MG63 (cell line): ENCODE data around the gene TENM3. TPM values are rescaled to one million over a fixed set of nuclear protein-coding genes. Genes with fewer than 3 reads are reported as not detected.

Experiments
- DNase-seq: peaks from one replicate; pipeline ENCODE4 v3.0.0-alpha.2; 2020
- H3K27me3 ChIP-seq: fragments of 250-450 bp; sonication (Bioruptor Pico); 2 replicates; pipeline ENCODE4 v1.5.1; 2020; ENCODE audit warnings: mild to moderate bottlenecking, moderate library complexity
- H3K36me3 ChIP-seq: fragments of 250-450 bp; sonication (Bioruptor Pico); 2 replicates; pipeline ENCODE4 v1.5.1; 2020; ENCODE audit warnings: mild to moderate bottlenecking, moderate library complexity
- H3K4me3 ChIP-seq: fragments of 250-450 bp; sonication (Bioruptor Pico); 2 replicates; pipeline ENCODE4 v1.5.1; 2020; ENCODE audit warnings: mild to moderate bottlenecking, moderate library complexity
- H3K9me3 ChIP-seq: fragments of 250-450 bp; sonication (Bioruptor Pico); 2 replicates; pipeline ENCODE4 v1.5.1; 2020; ENCODE audit warnings: mild to moderate bottlenecking, moderate library complexity
- total RNA-seq: library from RNA; depleted of rRNA; stranded (reverse); fragments of >200 nt; shearing (Covaris generic); gene quantifications from 2 replicates; pipeline ENCODE4 v1.2.3, GENCODE V29; 2014; ENCODE audit warnings: low replicate concordance

The TENM3 gene
- total RNA-seq, 1 experiment from 2014 or later = 0.10 TPM

GRCh38 chr4:182688081-182688480 lies 444.9 kb downstream of the TENM3 start:
- Histone ChIP-seq H3K36me3 (no peaks in the 10 kb centered on the region), H3K9me3 (no peaks in the 10 kb centered on the region), H3K27me3 (no peaks in the 10 kb centered on the region), H3K4me3 (no peak overlapping the region)
- no peak for DNase-seq

- no peak for DNase-seq
- H3K27me3 ChIP-seq = no peaks in the 10 kb centered on the region
- H3K36me3 ChIP-seq = no peaks in the 10 kb centered on the region
- no peaks in the 10 kb centered on the region for H3K9me3 ChIP-seq
- no peak overlapping the region for H3K4me3 ChIP-seq
Measured at GRCh38 chr4:182694551-182694950, 451.3 kb downstream of the TENM3 start.

- no peak for DNase-seq
- Histone ChIP-seq H3K4me3 (no peak overlapping the region), H3K27me3 (no peaks in the 10 kb centered on the region), H3K9me3 (no peaks in the 10 kb centered on the region), H3K36me3 (no peaks in the 10 kb centered on the region)
Measured at GRCh38 chr4:182695009-182695408, 451.8 kb downstream of the TENM3 start.

GRCh38 chr4:182695842-182696241 lies 452.6 kb downstream of the TENM3 start:
- no peak overlapping the region for H3K4me3 ChIP-seq
- H3K27me3 ChIP-seq = no peaks in the 10 kb centered on the region
- H3K9me3 ChIP-seq = no peaks in the 10 kb centered on the region
- H3K36me3 ChIP-seq = no peaks in the 10 kb centered on the region
- no peak for DNase-seq

GRCh38 chr4:182697094-182697493 lies 453.9 kb downstream of the TENM3 start:
- Histone ChIP-seq H3K4me3 (no peak overlapping the region), H3K27me3 (no peaks in the 10 kb centered on the region), H3K36me3 (no peaks in the 10 kb centered on the region), H3K9me3 (no peaks in the 10 kb centered on the region)
- DNase-seq = no peak

- DNase-seq = no peak
- no peaks in the 10 kb centered on the region for H3K9me3 ChIP-seq
- H3K4me3 ChIP-seq = no peak overlapping the region
- H3K27me3 ChIP-seq = no peaks in the 10 kb centered on the region
- no peaks in the 10 kb centered on the region for H3K36me3 ChIP-seq
Measured at GRCh38 chr4:182698212-182698611, 455.0 kb downstream of the TENM3 start.

- DNase-seq = no peak
- H3K27me3 ChIP-seq = no peaks in the 10 kb centered on the region
Measured at GRCh38 chr4:182699201-182699600, 456.0 kb downstream of the TENM3 start.

GRCh38 chr4:182699795-182700194 lies 456.6 kb downstream of the TENM3 start:
- Histone ChIP-seq H3K27me3 (no peaks in the 10 kb centered on the region), H3K36me3 (no peaks in the 10 kb centered on the region), H3K4me3 (no peak overlapping the region), H3K9me3 (no peaks in the 10 kb centered on the region)
- DNase-seq = no peak

More at GRCh38 chr4:182699201-182699600, 456.0 kb downstream of the TENM3 start:
- Histone ChIP-seq H3K36me3 (no peaks in the 10 kb centered on the region), H3K4me3 (no peak overlapping the region), H3K9me3 (no peaks in the 10 kb centered on the region)

GRCh38 chr4:182700362-182701160 lies 457.4 kb downstream of the TENM3 start:
- no peaks in the 10 kb centered on the region for H3K9me3 ChIP-seq
- no peaks in the 10 kb centered on the region for H3K36me3 ChIP-seq
- no peak overlapping the region for H3K4me3 ChIP-seq
- H3K27me3 ChIP-seq = no peaks in the 10 kb centered on the region
- DNase-seq = no peak

GRCh38 chr4:182704077-182704476 lies 460.9 kb downstream of the TENM3 start:
- no peak for DNase-seq
- H3K9me3 ChIP-seq = no peaks in the 10 kb centered on the region
- no peaks in the 10 kb centered on the region for H3K27me3 ChIP-seq
- H3K36me3 ChIP-seq = no peaks in the 10 kb centered on the region
- H3K4me3 ChIP-seq = no peak overlapping the region

GRCh38 chr4:182704948-182705347 lies 461.7 kb downstream of the TENM3 start:
- H3K27me3 ChIP-seq = no peaks in the 10 kb centered on the region
- no peak for DNase-seq
- no peak overlapping the region for H3K4me3 ChIP-seq
- H3K9me3 ChIP-seq = no peaks in the 10 kb centered on the region
- no peaks in the 10 kb centered on the region for H3K36me3 ChIP-seq

GRCh38 chr4:182705389-182705788 lies 462.2 kb downstream of the TENM3 start:
- Histone ChIP-seq H3K9me3 (no peaks in the 10 kb centered on the region), H3K27me3 (no peaks in the 10 kb centered on the region), H3K4me3 (no peak overlapping the region), H3K36me3 (no peaks in the 10 kb centered on the region)
- no peak for DNase-seq

- H3K27me3 ChIP-seq = no peaks in the 10 kb centered on the region
- no peak for DNase-seq
- H3K9me3 ChIP-seq = no peaks in the 10 kb centered on the region
- H3K36me3 ChIP-seq = no peaks in the 10 kb centered on the region
- no peak overlapping the region for H3K4me3 ChIP-seq
Measured at GRCh38 chr4:182711211-182711610, 468.0 kb downstream of the TENM3 start.

GRCh38 chr4:182715548-182715947 lies 472.3 kb downstream of the TENM3 start:
- Histone ChIP-seq H3K36me3 (no peaks in the 10 kb centered on the region), H3K9me3 (no peaks in the 10 kb centered on the region), H3K4me3 (no peak overlapping the region), H3K27me3 (no peaks in the 10 kb centered on the region)
- DNase-seq = no peak

- Histone ChIP-seq H3K9me3 (no peaks in the 10 kb centered on the region), H3K27me3 (no peaks in the 10 kb centered on the region), H3K36me3 (no peaks in the 10 kb centered on the region), H3K4me3 (no peak overlapping the region)
- DNase-seq = no peak
Measured at GRCh38 chr4:182716192-182716591, 473.0 kb downstream of the TENM3 start.

- no peaks in the 10 kb centered on the region for H3K27me3 ChIP-seq
- no peak overlapping the region for H3K4me3 ChIP-seq
- H3K36me3 ChIP-seq = no peaks in the 10 kb centered on the region
- no peak for DNase-seq
- H3K9me3 ChIP-seq = no peaks in the 10 kb centered on the region
Measured at GRCh38 chr4:182717788-182718583, 474.8 kb downstream of the TENM3 start.

GRCh38 chr4:182724414-182724813 lies 481.2 kb downstream of the TENM3 start:
- Histone ChIP-seq H3K36me3 (no peaks in the 10 kb centered on the region), H3K9me3 (no peaks in the 10 kb centered on the region), H3K4me3 (no peak overlapping the region), H3K27me3 (no peaks in the 10 kb centered on the region)
- no peak for DNase-seq

GRCh38 chr4:182729516-182729915 lies 486.3 kb downstream of the TENM3 start:
- H3K27me3 ChIP-seq = no peaks in the 10 kb centered on the region
- H3K4me3 ChIP-seq = no peak overlapping the region
- DNase-seq = no peak
- no peaks in the 10 kb centered on the region for H3K36me3 ChIP-seq
- no peaks in the 10 kb centered on the region for H3K9me3 ChIP-seq
